Measurements from ENCODE around the gene PGK1. TPM values are rescaled to one million over a fixed set of nuclear protein-coding genes. Genes with fewer than 3 reads are reported as not detected.
A peak's percentile ranks its signal among the peaks of the same experiment; 100 is the strongest.
"Not testable (repeated sequence)": the region's sequence is repeated elsewhere in the genome, so short reads cannot be mapped to it uniquely, and the experiment has no call there.

The PGK1 gene
- total RNA-seq, 1 donor from 2014 or later = 83.6 TPM

DNA sequence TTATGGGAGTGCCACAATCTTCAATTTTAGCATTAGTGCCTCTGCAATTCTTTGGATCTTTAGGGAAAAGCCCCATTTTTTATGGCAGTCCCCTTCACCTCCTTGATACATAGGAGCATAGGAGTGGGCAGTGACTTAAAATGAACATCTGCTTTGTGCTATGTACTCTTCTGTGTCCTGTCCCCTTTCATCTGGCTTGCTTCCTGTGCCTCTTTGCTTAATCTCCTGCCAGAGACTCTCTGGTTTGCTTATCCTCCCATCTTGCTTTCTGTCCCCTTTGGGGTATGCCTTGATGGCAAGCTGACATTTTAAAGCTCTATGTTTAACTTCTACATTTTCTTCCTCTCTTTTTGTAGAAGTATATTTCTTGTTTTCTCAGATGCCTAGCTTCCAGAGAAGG is 12.3 kb downstream of the PGK1 start:
- no peak for DNase-seq

DNA sequence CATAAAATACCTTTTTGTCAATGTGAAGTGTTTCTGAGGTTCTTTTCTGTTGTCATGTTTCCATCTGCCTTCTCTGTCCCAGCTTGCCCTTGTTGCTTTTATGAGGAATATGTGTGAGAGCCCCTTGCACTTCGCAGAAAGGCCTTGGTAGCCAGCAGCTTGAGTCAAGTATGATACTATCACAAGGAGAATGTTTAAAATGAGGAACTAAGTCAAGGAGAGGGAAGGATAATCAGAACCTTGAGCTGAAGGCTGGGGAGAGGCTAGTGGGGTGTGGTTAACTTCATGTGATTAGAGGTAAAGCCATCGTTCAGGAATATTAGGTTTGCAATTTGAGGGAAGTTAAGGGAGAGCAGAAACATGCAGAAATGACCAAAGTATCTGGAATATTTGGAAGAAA is 12.7 kb downstream of the PGK1 start:
- no peak for DNase-seq

DNA sequence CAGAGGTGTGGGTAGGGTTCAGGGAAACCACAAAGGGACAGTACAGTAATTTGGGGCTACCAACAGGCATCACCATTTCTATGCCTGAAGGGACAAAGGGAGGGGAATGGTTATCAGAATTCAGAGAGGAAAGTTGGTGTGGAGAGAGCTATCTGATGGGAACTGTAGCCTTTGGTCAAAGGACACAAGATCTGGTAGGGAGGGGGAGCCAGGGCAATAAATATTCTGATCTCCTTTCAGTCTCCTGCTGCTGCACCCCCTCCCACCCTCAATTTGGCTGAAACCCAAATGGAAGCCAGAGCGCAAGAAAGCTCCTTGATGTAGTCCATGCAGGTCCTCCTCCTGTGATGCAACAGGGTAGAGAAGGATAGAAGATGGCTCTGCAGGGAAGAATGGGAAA is 14.6 kb downstream of the PGK1 start:
- no peak for DNase-seq

DNA sequence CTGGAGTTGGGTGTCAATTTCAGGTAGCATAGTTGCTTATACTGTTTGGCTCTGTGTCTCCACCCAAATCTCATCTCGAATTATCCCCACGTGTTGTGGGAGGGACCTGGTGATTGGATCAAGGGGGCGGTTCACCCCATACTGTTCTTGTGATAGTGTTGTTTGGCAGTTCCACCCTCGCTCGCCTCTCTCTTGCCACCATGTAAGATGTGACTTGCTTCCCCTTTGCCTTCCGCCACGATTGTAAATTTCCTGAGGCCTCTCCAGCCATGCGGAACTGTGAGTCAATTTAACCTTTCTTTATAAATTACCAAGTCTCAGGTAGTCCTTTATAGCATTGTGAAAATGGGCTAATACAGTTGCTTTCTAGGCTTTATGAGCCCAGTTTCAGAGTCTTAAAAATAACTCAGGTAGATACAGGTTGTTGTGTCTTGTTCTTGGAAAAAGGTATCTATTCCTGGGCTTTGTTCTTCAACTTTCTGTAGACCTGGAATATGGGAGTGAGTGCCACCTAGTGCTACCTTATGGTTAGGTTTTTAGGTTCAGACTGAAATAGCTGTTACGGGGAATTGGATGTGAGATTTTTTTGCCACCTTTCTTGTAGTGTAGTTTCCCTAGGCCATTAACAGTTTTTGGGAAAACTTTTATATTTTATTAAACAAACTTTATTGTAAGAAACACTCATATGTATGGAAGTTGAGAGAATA is 15.6 kb downstream of the PGK1 start:
- no peak for DNase-seq

DNA sequence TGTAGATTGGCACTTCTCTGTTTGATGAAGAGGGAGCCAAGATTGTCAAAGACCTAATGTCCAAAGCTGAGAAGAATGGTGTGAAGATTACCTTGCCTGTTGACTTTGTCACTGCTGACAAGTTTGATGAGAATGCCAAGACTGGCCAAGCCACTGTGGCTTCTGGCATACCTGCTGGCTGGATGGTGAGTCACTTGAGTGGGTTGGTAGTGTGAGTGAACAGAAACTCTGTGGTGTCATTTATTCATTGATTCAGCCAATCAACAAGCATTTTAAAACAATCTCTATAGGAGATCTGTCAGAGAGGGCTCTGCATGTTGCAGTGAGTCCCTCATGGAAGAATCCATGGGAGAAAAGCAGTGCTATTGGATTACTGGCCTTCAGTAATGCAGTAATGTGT is 19.1 kb downstream of the PGK1 start:
- DNase-seq = no peak

DNA sequence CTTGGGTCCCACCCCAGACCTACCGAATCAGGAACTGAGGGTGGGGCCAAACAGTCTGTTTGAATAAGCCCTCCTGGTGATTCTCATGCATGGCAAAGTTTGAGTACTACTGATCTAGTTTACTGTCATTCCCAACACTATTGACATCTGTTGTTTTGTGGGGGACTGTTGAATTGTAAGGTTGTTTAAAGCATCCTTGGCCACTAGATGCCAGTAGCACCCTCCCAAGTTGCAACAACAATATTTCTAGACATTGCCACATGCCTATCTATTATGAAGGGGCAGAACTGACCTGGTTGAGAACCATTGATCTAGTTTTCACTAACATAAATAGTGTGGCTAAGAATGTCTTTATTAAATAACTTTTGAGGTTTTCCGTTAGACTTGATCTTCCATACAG is 20.3 kb downstream of the PGK1 start:
- no peak for DNase-seq

DNA sequence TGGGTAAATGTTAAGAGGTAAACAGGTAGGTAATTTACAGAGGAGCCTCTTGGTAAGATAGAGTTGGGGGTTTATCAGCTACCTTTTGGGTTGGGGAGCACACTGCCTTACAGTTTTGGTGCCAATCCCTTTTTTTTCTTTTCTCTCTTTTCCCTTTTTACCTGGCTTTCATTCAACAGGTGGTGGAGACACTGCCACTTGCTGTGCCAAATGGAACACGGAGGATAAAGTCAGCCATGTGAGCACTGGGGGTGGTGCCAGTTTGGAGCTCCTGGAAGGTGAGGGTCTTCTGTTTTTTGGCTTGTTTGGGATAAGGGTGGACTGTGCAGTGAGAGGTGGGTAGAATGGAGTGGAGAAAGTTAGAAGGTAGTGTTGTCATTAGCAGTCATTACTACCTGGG is 21.1 kb downstream of the PGK1 start:
- DNase-seq = no peak

DNA sequence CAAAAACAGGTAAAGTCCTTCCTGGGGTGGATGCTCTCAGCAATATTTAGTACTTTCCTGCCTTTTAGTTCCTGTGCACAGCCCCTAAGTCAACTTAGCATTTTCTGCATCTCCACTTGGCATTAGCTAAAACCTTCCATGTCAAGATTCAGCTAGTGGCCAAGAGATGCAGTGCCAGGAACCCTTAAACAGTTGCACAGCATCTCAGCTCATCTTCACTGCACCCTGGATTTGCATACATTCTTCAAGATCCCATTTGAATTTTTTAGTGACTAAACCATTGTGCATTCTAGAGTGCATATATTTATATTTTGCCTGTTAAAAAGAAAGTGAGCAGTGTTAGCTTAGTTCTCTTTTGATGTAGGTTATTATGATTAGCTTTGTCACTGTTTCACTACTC is 21.7 kb downstream of the PGK1 start:
- DNase-seq = not testable (repeated sequence)

DNA sequence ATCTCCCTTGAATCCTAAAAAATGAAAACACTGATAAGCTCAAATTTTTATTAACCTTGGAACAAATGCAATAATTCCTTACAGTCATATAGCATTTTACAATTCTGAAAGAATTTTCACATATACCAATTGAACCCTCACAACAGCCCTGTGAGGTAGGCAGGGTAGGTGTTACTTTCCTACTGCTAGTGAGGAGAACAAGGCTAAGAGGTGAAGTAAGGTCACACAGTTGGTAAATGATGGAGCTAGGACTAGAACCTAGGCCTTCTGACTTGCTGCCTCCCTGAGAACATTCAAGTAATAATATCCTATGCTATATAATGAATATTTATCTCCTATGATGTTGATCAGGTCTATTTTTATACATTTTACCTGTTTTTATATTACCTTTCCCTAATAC is 25.7 kb downstream of the PGK1 start:
- DNase-seq = no peak

DNA sequence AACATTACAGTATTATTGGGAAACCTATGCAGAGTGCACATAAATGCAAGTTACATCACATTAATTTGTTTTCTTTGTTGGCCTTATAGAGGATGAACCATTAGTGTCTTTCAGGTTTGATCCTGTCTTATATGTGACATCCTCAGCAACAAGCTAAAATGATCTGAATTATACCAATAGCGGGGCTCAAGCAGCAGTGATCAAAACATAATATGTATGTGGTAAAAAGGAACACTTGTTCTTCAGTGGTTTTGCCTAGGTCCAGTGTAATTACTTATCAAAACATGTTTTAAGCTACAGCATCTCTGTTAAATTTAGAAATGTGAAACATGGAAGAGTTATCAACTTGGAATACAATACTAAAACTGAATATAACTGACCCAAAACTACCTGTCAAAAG is 26.3 kb downstream of the PGK1 start:
- DNase-seq = no peak

DNA sequence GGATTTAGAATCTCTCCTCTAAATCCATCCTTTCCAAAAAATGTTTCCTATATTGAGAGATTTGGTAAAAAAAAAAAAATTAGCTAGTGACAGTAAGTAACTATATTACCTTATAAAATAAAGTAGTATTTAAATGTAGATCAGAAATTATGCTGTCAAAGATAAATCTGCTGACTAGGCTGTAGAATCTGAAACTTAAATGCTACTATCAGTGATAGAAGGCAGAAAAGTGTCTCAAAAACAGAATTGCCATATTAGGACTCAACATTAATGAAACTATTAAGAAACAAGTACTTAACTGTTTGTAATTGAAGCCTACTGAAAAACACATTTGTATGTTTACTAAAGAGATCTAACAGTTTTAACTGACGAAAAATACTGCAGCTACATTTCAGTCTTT is 27.1 kb downstream of the PGK1 start:
- DNase-seq = no peak

DNA sequence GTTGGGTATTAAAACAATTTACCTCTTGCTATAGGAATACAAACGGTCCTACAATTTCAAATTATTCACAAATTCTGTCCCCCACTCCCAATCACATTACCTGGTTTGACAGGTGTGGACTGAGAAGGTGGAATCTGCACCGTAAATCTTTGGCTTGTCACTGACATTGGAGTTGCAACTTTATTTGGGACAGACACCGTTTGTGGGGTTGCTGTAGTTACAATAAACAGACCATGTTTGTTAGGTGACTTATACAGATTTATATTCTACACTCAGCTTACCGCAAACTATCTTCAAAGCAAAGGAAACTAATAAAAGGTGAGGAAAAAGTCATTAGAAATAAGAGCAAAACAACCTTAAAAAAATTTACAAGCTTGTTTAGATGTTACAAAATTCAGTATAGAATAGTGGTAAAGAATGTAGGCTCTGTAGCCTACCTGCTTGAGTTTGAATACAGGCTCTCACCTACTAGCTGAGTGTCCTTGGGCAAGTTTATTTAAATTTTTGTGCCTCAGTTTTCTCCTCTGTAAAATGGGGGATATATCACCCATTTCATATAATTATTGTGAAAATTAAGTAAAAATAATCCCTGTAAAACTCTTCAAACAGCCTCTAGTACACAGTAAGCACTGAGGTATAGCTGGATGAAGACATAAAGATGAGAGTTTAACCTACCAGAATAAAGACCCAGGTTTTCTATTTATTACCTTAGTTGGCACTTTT is 29.4 kb downstream of the PGK1 start:
- no peak for DNase-seq

DNA sequence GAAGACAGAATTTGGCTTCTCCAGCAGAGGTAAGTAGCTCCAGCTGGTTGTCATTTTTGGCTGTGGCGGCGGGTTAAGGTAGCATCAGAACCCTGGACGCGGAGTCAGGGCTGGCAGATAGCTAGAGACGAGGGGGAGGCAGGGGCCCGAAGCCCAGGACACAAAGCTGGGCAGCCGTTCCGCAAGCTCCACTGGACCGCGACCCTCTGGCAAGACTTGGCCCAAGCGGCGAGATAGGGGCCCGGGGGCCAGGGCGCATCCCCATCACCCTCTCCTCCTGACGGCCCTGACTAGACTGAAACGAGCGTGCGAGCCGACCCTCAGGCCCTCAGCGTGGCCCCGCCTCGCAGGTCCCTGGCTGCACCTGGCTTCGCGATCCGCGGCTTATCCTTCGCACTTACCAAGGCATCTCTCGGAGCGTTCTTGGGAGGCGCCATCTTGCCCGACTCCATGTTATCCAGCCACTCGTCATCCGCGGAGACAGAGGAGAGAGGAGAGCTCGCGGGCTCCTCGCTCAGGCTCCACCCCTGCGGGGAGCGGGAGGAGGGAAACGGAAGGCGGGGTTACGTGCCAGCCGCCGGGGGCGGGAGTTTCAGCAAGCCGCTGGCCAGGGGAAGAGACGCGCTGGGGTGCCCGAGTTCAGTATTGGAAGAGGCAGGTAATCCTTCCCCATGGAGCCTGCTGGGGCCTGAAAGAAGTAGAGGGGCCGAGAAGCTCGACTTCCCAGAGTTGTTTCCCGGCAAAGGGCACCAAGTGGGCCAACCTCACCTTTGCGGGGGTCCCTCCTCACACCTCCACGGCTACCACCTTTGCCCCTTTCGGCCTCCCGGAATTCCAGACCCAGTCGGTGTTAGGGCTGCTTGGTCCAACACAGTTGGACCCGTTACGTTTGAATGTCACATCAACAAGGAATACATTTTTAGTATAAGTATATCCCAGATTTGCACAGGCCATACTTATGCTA is 35.4 kb downstream of the PGK1 start, which contains the start of gene TAF9B:
TSS of gene TAF9B (minus strand) at position 491 of the 964 bp plus-strand sequence. CDS start at position 452, 39 bp downstream.
- DNase-seq = peak; percentile 54

DNA sequence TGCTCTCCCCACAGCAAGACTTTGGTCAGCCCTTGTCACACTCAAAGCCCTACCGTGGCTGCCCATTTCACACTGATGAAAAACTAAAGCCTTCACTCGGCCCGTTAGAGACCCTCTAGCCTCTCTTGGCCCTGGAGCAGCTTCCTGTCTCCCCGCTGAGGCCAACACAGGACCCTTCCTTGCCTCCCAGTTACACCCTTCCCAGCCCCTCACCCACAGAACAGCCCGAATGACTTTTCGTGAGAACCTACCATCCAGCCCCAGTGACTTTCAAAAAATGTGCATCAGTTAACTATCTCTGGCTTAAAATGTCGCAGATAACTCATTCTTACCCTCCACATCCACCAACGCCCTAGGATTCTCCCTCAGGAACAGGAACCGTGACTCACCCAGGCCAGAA is 36.2 kb downstream of the PGK1 start:
- DNase-seq = no peak

DNA sequence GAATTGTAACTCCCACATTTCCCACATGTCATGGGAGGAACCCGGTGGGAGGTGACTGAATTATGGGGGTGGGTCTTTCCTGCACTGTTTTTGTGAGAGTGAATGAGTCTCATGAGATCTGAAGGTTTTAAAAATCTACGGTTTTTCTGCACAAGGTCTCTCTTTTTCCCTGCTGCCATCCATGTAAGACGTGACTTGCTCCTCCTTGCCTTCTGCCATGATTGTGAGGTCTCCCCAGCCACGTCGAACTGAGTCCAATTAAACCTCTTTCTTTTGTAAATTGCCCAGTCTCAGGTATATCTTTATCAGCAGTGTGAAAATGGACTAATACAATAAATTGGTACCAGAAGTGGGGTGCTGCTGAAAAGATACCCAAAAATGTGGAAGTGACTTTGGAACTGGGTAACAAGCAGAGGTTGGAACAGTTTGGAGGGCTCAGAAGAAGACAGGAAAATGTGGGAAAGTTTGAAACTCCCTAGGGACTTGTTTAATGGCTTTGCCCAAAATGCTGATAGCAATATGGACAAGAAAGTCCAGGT is 43.0 kb downstream of the PGK1 start:
- DNase-seq = not testable (repeated sequence)

DNA sequence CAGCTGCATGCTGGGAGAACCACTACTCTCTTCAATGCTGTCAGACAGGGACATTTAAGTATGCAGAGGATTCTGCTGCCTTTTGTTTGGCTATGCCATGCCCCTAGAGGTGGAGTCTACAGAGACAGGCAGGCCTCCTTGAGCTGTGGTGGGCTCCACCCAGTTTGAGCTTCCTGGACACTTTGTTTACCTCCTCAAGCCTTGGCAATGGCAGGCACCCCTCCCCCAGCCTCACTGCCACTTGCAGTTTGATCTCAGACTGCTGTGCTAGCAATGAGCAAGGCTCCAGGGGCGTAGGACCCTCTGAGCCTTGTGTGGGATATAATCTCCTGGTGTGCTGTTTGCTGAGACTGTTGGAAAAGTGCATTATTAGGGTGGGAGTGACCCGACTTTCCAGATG is 53.3 kb downstream of the PGK1 start:
- DNase-seq = not testable (repeated sequence)

DNA sequence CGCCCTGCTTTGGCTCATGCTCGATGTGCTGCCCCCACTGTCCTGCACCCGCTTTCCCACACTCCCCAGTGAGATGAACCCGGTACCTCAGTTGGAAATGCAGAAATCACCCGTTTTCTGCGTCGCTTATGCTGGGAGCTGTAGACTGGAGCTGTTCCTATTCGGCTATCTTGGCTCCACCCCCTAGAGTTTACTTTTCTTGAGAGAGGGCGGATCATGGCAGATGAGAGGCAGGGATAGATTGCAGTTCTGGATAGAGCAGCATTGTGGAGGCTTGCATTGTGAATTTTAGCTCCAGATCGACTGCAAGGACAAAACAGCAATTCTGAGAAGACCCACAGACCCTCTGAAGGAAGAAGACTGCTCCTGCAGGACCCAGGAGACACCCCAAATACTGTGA is 53.8 kb downstream of the PGK1 start:
- DNase-seq = not testable (repeated sequence)

DNA sequence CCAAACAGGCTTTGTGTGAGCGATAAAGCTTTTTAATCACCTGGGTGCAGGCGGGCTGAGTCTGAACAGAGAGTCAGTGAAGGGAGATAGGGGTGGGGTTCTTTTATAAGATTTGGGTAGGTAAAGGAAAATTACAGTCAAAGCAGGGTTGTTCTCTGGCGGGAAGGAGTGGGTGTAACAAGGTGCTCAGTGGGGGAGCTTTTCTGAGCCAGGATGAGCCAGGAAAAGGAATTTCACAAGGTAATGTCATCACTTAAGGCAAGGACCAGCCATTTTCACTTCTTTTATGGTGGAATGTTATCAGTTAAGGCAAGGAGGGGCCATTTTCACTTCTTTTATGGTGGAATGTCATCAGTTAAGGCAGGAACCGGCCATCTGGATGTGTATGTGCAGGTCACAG is 56.7 kb downstream of the PGK1 start:
- not testable (repeated sequence) for DNase-seq

DNA sequence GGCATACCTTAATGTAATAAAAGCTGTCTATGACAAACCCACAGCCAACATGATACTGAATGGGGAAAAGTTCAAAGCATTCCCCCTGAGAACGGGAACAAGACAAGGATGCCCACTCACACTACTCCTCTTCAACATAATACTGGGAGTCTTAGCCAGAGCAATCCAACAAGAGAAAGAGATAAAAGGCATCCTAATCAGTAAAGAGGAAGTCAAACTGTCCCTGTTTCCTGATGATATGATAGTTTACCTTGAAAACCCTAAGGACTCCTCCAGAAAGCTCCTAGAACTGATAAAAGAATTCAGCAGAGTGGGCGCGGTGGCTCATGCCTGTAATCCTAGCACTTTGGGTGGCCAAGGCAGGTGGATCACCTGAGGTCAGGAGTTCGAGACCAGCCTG is 59.1 kb downstream of the PGK1 start:
- DNase-seq = not testable (repeated sequence)

DNA sequence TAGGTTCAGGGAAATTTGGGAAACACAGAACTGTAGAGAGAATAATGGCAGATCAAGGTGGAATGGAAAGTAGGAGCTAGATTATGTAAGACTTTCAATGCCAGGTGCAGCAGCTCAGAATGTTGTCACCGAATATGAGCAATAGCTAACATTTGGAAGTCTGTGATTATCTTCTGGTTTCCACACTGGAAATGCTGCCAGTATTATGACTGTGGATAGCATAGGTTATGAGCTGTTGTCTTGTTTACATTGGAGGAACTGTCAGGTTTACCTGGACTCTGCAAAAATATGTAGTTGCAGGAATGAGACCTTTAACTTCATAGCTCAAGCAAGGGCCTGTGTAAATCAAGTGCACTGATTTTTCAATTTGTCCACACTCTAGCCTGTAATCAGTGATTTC is 61.4 kb downstream of the PGK1 start:
- DNase-seq = no peak

DNA sequence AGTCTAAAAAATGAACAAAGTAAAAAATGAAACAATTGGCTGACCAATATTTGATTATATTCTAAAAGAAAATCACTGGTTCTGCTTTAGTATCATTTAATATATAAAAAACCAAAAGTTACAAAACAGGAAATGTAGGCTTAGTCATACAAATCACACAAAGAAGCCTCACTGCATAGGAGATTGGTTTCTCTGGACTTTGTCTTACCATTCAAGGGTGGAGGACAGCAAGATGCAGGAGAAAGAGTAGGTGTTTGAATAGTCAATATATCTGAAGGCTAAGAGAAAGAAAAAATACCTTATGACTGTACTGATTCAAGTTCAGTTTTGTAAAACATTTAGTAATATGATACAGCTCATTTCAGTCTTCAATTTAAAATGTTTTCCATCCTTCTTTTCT is 64.0 kb downstream of the PGK1 start:
- no peak for DNase-seq
